Measurements from ENCODE around the gene CHD2.

The CHD2 gene

GRCh38 chr15:92903966-92904721, 4.0 kb downstream of the CHD2 start:
- Histone ChIP-seq H3F3A (ENCODE audit: control insufficient read depth, insufficient read depth) (peaks cover 42% of the 10 kb centered on the region), H3K9me2 (replicated peaks; ENCODE audit: control insufficient read depth, low read length) (no peaks in the 10 kb centered on the region), H4K20me1 (ENCODE audit: control insufficient read depth, insufficient read depth, low read depth, low read length) (no peaks in the 10 kb centered on the region; the same call in 1 of the 2 replicates), H3K4me2 (ENCODE audit: low read length) (peak overlapping the region; percentile 86), H3K27me3 (ENCODE audit: control insufficient read depth, low read length) (no peaks in the 10 kb centered on the region), H3K27ac (ENCODE audit: low read depth, low read length) (peak overlapping the region; percentile 87), H3K4me3 (ENCODE audit: low read length) (peak overlapping the region; percentile 80), H3K79me2 (ENCODE audit: control insufficient read depth, low read length) (peaks cover 97% of the 10 kb centered on the region), H3K4me1 (ENCODE audit: control insufficient read depth, low read length) (peaks cover 90% of the 10 kb centered on the region), H3K36me3 (ENCODE audit: control insufficient read depth, low read length) (peaks cover 60% of the 10 kb centered on the region), H3K9me3 (ENCODE audit: control insufficient read depth, insufficient read depth, low read length) (no peaks in the 10 kb centered on the region)
- TF ChIP-seq CTCF (IDR thresholded peaks at IDR 0.05; ENCODE audit: low read depth, low read length, poor library complexity, severe bottlenecking) (no peak), EZH2phosphoT487 (IDR thresholded peaks at IDR 0.05; ENCODE audit: borderline replicate concordance, low read length) (no peak)

GRCh38 chr15:92904722-92905571, 4.8 kb downstream of the CHD2 start:
- H3K27ac ChIP-seq (ENCODE audit: low read depth, low read length): peak overlapping the region; percentile 87
- peak overlapping the region; percentile 80 for H3K4me3 ChIP-seq (ENCODE audit: low read length)
- H3K36me3 ChIP-seq (ENCODE audit: control insufficient read depth, low read length): peaks cover 64% of the 10 kb centered on the region
- TF ChIP-seq EZH2phosphoT487 (IDR thresholded peaks at IDR 0.05; ENCODE audit: borderline replicate concordance, low read length) (no peak), CTCF (IDR thresholded peaks at IDR 0.05; ENCODE audit: low read depth, low read length, poor library complexity, severe bottlenecking) (no peak)
- no peaks in the 10 kb centered on the region for H3K27me3 ChIP-seq (ENCODE audit: control insufficient read depth, low read length)
- H3F3A ChIP-seq (ENCODE audit: control insufficient read depth, insufficient read depth): peaks cover 34% of the 10 kb centered on the region
- H4K20me1 ChIP-seq (ENCODE audit: control insufficient read depth, insufficient read depth, low read depth, low read length): no peaks in the 10 kb centered on the region
- peaks cover 84% of the 10 kb centered on the region for H3K4me1 ChIP-seq (ENCODE audit: control insufficient read depth, low read length)
- no peaks in the 10 kb centered on the region for H3K9me3 ChIP-seq (ENCODE audit: control insufficient read depth, insufficient read depth, low read length)
- peak overlapping the region; percentile 86 for H3K4me2 ChIP-seq (ENCODE audit: low read length)
- H3K9me2 ChIP-seq (replicated peaks; ENCODE audit: control insufficient read depth, low read length): no peaks in the 10 kb centered on the region
- peaks cover 96% of the 10 kb centered on the region for H3K79me2 ChIP-seq (ENCODE audit: control insufficient read depth, low read length)

GRCh38 chr15:92906020-92906419, 5.9 kb downstream of the CHD2 start:
- H3K4me3 ChIP-seq (ENCODE audit: low read length): peak overlapping the region; percentile 80

More at GRCh38 chr15:92906020-92906419, 5.9 kb downstream of the CHD2 start:
- Histone ChIP-seq H3K36me3 (ENCODE audit: control insufficient read depth, low read length) (peaks cover 58% of the 10 kb centered on the region), H3K27me3 (ENCODE audit: control insufficient read depth, low read length) (no peaks in the 10 kb centered on the region), H3K9me3 (ENCODE audit: control insufficient read depth, insufficient read depth, low read length) (no peaks in the 10 kb centered on the region), H3K9me2 (replicated peaks; ENCODE audit: control insufficient read depth, low read length) (no peaks in the 10 kb centered on the region), H3K27ac (ENCODE audit: low read depth, low read length) (peak overlapping the region; percentile 87), H3K79me2 (ENCODE audit: control insufficient read depth, low read length) (peaks cover 96% of the 10 kb centered on the region), H3F3A (ENCODE audit: control insufficient read depth, insufficient read depth) (peaks cover 26% of the 10 kb centered on the region), H3K4me2 (ENCODE audit: low read length) (peak overlapping the region; percentile 86), H4K20me1 (ENCODE audit: control insufficient read depth, insufficient read depth, low read depth, low read length) (no peaks in the 10 kb centered on the region), H3K4me1 (ENCODE audit: control insufficient read depth, low read length) (peaks cover 80% of the 10 kb centered on the region)
- no peak for TF ChIP-seq CTCF (IDR thresholded peaks at IDR 0.05; ENCODE audit: low read depth, low read length, poor library complexity, severe bottlenecking)
- no peak for TF ChIP-seq EZH2phosphoT487 (IDR thresholded peaks at IDR 0.05; ENCODE audit: borderline replicate concordance, low read length)
